HG03108 (cell line): Measurements from ENCODE around the gene SPAG17.

Source experiments
- ATAC-seq: cut with Tn5 transposase; IDR thresholded peaks from one replicate; pipeline ENCODE4 v1.9.1; 2021; ENCODE audit warnings: moderate library complexity; ENCODE audit not compliant: unreplicated experiment

SPAG17 gene

DNA sequence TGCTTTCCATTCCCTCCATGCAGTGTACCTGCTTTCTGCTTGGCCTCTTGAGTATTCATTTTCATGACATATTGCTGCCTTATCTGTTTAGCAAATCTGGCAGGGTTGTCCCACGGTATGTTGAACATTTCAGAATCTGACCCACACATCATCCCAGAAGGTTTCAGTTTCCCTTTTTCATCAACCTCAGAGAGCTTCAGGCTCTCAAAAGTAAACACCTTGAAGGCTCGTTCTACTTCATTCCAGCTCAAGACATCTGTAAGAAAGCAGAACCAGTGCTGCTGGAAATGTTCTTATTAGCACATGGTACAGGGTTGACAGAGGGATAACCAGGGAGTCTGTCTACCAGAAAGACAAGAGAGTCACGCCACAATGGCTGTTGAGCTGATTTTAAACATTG lies 103.6 kb downstream of the SPAG17 start:
- ATAC-seq = no peak

DNA sequence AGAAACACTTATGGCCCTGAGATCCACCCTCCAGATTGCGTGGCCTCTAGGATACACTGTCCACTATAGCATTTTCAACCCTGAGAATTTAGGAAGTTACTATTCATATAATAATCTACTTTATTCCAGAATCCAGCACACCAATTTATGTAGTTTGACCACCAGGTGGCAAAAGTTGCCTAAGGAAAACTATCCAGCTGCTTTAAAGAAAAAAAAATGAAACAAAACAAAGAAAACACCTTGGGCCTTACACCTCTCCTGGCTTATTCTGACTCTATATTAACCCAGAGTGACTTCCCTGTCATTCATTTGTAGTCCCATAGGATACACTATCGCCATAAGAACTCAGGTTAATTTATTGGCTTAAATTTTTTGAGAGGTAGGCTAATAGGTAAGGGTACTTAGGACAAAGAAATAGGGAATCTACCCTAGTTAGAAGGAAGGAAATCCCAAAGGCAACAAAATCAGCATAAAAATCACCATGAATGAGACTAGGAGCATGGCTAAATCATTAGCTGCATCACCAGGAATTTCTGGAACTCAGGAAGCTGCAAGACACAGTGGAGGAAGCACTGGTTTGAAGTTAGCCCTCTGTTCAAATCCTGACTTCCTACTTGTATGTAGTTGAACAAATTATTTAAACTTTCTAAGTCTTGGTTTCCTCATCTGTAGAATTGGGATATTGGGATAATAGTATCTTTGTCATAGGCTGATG lies 107.5 kb downstream of the SPAG17 start:
- ATAC-seq = no peak

GRCh38 chr1:118075116-118075515 lies 109.9 kb downstream of the SPAG17 start:
- ATAC-seq = no peak

GRCh38 chr1:118073648-118074435 lies 111.2 kb downstream of the SPAG17 start:
- ATAC-seq = no peak

- no peak for ATAC-seq
Observed at GRCh38 chr1:118049981-118050380, 135.0 kb downstream of the SPAG17 start.

- ATAC-seq = no peak
Observed at GRCh38 chr1:118047650-118048224, 137.3 kb downstream of the SPAG17 start.

DNA sequence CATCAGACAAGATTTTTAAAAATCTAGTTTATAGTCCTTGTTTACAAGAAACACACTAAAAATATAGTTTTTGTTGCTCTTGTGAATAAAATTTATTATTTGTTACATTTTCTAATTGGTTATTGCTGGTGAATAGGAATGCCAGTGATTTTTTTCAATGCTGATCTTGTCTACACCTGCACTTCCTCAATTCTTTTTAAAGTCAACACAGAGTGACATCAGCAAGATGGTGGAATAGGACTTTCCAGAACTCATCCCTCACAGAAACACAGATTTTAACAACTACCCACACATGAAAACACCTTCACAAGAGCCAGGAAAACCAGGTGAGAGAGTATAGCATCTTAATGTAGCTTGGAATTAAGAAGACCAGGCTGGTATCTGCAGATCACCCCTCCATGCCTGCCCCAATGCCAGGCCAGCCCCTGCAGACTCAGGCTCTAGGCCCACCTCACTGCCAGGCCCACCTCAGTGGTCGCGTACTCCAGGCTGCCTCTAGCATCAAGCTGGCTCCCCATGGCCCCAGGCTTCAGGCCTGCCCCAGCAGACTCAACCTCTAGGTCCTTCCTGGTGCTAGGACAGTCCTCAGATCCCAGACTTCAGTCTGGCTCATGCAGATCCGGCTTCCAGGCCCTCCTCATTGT lies 137.9 kb downstream of the SPAG17 start:
- no peak for ATAC-seq

- ATAC-seq = no peak
Observed at GRCh38 chr1:118043624-118044023, 141.4 kb downstream of the SPAG17 start.

DNA sequence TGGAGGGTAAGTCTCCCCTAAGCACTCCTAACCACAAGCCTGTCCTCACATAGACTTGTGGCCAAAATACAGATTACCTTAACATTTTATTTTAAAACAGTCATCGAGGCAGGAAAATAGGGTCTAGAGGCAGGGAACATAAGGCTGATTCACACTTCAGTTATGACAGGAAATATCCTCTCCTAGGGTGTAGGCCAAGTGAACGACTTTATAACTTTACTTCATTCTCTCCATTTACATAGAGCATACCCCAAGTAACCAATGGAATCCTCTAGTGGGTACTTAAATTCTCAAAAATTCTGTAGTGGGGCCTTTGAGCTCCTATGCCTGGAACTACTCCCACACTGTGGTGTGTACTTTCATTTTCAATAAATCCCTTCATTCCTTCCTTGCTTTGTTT lies 142.5 kb downstream of the SPAG17 start:
- no peak for ATAC-seq

GRCh38 chr1:118039170-118039569 lies 145.9 kb downstream of the SPAG17 start:
- ATAC-seq = no peak

DNA sequence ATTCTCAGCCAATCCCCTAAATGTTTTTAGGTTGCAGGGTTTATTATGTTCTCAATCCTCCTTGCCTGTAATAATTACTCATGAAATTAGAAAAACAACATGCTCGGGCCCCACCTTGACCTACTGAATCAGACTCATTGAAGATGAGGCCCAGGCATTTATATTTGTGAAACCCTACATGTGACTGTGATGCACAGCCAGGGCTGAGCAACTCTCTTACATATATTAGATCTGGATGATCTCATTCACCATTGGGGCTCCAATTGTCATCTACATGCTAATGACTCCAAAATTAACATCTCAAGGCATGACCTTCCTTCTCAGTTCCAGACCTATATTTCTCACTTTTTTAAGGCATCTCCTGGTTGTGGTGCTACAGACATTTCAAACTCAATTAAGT lies 152.1 kb downstream of the SPAG17 start:
- no peak for ATAC-seq

DNA sequence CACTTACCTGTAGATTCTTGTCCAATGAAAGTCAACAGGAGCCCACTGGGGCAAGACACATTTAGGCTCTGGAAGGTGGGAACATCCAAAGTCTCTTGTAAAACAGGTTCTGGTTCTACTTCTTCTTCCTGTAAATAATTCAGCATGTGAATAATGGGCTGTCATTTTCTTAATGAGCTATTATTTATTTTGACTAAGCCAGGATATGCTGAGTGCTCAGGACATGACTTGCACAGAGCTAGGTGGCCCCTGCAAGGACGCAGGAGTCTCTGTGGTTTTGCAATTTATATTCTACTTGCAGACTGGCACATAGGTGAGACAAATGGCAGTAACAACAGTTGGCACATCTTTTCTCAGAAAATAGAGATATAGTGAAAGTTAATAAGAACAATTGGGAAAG lies 156.8 kb downstream of the SPAG17 start:
- no peak for ATAC-seq

DNA sequence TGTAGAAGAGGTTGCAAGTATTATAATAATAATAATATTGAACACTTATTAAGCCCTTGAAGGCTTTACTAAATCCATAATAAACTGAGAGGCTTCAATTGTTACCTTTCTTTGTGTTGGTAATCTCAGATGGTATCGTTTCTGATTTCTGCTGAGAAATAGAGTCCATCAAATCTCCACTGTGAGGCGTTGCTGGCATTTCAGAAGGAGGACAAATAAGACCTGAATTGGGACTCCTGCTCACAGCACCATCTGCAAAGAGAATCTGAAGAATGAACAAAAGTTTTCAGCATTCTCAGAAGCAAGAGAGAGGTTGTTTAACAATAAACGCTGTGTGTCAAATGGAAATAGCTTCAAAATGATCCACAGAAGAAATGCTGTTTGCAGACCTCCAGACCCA lies 161.8 kb downstream of the SPAG17 start:
- no peak for ATAC-seq

GRCh38 chr1:118021668-118022067 lies 163.4 kb downstream of the SPAG17 start:
- ATAC-seq = no peak

DNA sequence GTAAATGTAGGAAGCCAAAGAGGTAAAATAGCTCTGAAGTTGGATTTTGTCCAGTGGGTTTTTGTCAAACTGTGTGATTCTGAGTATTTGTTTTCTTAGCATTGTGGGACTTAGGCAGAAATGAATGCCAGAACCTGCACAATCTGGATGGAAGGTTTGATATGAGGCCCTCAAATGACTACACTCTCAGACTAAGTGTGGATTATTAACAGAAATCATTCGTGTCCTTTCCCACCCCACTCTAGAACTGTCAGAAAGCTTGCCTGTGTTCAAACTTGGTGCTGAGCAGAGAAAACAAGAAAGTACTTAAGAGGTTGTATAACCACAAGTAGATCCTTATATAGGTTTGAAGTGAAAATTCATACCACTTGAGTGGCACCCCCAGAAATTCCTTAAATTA lies 167.0 kb downstream of the SPAG17 start:
- ATAC-seq = no peak

DNA sequence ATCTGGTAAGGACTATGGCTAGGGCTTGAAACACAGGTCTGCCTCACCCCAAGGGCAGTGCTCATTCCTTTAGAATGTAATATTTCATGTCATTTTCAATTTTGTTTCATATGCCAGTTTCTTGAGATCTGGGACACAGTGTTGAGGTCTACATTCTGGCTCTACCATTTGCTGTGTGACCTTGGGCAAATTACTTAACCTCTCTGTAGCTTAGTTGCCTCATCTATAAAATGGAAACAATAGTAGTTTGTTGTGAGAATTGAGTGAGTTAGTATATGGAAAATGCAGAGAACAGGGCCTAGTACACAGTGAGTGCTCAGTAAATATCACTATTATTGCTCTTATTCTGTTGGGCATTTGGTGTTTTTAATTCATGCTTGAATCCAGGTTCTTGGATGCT lies 171.1 kb downstream of the SPAG17 start:
- no peak for ATAC-seq

- no peak for ATAC-seq
Observed at GRCh38 chr1:118013336-118013735, 171.7 kb downstream of the SPAG17 start.

DNA sequence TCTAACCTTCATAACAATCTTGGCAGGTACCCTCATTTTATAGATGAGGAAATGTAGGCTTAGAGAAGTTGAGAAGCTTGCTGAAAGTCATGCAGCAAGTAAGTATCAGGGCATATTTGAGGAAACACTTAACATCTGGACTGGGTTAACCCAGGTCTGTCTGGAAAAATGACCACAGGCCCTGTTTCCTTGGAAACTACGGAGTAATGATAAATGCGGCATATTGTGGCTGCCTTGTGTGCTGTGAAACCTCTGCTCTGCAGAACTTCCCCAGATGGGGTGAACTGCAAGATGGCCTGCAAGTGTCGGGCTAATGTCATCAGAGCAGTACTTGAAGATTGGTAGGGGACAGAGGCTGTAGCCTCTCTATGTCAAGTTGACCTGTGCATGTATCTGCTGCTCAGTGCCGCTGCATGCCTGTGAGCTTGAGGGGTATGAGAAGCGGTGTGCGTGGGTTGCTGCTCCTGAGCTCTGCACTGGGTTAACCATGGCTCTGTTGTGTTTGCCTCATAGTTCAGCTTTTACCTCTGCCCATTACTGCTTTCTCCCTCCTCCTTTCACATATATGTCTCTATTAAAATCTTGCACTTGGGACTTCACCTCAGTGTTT lies 172.4 kb downstream of the SPAG17 start:
- ATAC-seq = no peak

DNA sequence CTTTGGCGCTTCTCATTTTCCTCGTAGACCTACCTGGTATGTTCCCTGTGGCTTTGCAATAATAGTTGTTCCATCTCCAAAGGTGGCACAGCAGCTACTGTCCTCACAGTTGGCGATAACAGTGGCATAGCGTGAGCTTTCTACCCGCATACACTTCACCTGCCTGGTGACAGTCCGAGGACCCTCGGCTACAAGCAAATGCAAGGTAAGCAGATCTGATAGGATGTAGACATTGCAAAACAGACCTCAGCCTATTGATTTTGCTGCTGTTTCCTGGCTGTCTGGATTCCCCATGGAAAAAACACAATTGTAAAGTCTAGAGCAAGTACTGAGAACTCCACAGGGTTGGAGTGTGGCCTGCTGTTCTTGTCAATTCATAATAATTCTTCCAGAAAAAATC lies 177.0 kb downstream of the SPAG17 start:
- ATAC-seq = no peak

DNA sequence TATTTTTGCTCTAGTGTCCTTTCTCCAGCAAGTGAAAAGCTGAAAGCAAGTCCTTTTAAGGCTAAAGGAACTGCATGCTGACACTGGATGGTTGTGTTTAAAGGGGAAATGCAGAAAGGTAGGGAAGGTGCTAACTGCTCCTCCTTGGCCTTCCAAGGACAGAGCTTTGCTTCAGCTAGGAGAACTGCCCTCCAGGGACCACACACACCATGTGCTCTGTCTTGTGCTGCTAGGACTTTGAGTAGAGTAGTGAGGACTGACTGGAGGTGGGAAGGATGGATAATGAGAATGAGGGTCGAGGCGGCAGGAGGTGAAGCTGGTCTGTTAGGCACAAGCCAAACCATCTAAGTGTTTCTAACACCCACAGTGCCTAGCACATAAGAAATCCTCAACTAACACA lies 177.6 kb downstream of the SPAG17 start:
- ATAC-seq = no peak

DNA sequence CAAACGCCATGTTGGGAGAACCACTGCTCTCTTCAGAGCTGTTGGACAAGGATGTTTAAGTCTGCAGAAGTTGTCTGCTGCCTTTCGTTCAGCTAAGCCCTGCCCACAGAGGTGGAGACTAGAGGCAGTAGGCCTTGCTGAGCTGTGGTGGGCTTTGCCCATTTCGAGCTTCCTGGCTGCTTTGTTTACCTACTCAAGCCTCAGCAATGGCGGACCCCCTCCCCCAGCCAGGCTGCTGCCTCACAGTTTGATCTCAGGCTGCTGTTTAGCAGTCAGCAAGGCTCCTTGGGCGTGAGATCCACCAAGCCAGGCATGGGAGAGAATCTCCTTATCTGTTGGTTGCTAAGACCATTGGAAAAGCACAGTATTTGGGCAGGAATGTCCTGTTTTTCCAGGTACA lies 180.7 kb downstream of the SPAG17 start:
- ATAC-seq = no peak
